GM10266 (cell line): ENCODE measurements around the gene AHRR.

Source experiments
- DNase-seq: peaks from one replicate; pipeline ENCODE4 v3.0.0; 2012; ENCODE audit errors: extremely low spot score
- CTCF ChIP-seq: IDR thresholded peaks from 2 replicates; pipeline ENCODE4 v1.5.1; 2012; ENCODE audit warnings: mild to moderate bottlenecking, low read depth; ENCODE audit not compliant: control insufficient read depth, insufficient read depth; ENCODE audit errors: missing control alignments

Gene AHRR

GRCh38 chr5:344668-345067 lies 23.2 kb downstream of the AHRR start:
- DNase-seq = no peak
- no peak for TF ChIP-seq CTCF

DNA sequence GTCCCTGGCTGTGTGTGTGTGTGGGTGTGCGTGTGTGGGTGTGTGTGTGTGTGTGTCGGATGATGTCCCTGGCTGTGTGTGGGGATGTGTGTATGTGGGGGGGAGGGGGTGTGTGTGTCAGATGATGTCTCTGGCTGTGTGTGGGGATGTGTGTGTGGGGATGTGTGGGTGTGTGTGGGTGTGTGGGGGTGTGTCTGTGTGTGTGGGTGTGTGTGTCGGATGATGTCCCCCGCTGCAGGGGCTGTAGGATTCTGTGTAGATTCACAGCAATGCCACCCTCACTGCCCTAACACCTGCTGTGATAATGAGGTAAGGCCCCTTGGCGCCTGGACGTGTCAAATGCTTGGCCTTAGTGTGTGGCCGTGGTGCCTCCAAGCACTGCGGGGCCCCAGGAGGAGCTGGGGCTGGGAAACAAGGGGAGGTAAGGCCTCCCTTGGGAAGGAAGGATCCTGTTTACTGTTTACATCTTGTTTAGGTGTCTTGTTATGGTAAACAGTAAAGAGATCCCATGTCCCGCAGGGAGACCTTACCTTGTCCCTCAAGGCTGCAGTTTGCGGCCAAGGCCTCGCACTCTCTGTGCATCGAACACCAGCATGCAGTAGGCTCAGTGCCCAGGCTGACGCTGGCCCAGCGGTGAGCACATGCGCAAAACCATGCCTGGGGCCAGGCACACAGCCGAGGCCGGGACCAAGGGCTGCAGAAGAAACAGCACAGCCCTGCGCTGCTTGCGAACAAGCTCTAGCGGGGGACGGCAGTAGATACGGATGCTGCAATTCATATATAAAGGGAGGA lies 24.1 kb downstream of the AHRR start:
- DNase-seq = no peak
- no peak for TF ChIP-seq CTCF

GRCh38 chr5:346229-346935 lies 24.9 kb downstream of the AHRR start:
- TF ChIP-seq CTCF = no peak
- DNase-seq = no peak

DNA sequence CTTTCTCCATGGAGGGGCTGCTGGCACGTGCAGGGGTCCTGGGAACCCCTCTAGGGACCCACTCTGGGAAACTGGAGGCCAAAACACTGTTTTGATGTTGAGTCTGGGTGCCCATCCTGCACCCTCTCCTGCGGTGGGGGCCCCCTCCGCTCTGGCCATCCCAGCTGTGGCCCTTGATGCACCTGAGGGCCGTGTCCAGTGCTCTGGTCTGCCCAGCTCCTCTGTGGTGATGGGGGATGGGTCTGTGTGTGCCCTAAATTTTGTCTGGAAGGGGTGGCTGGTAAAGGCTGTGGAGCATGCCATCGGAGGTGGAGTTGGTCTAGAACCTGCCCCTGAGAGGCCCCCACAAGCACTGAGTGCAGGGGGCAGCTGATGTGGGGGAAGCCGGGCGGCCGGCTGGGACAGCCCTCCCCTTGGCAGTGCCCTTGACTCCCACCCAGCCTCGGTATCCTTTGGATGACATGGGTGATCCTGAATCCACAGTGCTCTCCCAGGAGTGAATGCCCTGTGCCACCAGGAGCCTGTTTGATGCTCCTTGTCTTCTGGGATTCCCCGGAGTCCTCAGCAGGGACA lies 26.3 kb downstream of the AHRR start:
- TF ChIP-seq CTCF = no peak
- DNase-seq = no peak

- no peak for DNase-seq
- no peak for TF ChIP-seq CTCF
Observed at GRCh38 chr5:348726-349125, 27.2 kb downstream of the AHRR start.

DNA sequence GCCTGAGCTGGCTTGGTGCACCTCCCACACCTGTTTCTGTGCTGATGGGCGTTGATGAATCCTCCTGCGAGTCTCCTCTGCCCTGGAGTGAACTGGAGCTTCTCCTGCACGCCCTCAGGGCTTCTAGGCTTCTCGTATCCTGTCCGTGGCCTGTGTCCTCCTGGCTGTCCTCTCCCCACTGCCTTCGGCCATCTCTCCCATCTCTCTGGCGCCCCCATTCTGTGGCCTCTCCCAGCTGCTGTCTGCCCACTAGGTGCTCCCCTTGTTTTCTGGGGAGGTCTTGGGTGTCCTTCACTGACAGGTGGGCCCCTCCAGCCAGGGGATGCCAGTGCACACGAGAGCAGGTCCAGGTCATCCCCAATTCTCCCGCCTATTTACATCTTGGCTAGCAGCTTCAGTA lies 28.8 kb downstream of the AHRR start:
- peak; percentile 22 for TF ChIP-seq CTCF
- no peak for DNase-seq
